ENCODE measurements around the gene SKI. TPM values are rescaled to one million over a fixed set of nuclear protein-coding genes. Genes with fewer than 3 reads are reported as not detected.

The SKI gene
- total and polyA plus RNA-seq, 2 donors (not counting 1 experiment from before 2014, with no cell fraction given), result 14.9 to 74.9 TPM

DNA sequence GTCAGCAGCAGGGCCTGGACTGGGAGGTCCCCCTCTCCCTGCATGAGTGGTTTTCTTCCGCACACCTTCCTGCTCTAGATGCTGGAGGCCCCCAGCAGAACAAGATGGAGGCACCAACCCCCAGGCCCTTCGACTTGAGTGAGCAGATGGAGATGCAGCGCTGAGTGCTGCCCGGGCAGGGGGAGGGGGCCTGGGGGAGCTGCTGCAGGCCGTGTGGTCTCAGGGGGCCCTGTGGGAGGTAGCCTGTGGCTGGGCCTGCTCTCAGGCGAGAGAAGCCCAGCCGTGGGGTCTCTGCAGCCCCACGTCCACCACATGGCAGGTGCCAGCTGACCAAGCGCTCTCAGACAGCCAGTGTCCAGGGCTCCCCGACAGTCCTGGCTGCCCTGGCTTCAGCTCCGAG, 32.3 kb upstream of the SKI start:
- Mint-ChIP-seq H3K4me1 (peaks cover 24% of the 10 kb centered on the region), H3K9me3 (ENCODE audit: insufficient read depth) (no peaks in the 10 kb centered on the region), H3K27ac (peak overlapping the region; percentile 96), H3K4me3 (no peak overlapping the region), H3K27me3 (no peaks in the 10 kb centered on the region)
- 95% methylated on average over 10 of the region's 11 CpGs for WGBS (ENCODE audit: insufficient coverage)
- Histone ChIP-seq H3K27ac (ENCODE audit: low read length in 2 of 2) (peak overlapping the region; percentile 80 to 84), H3K9me3 (ENCODE audit: control extremely low read depth in 1 of 3, control insufficient read depth in 2 of 3, insufficient read depth in 1 of 3, low read length in 2 of 3) (no peaks in the 10 kb centered on the region), H3K36me3 (replicated peaks in 1 of 2; ENCODE audit: control extremely low read depth in 1 of 2, control insufficient read depth in 1 of 2, extremely low read depth in 1 of 2, insufficient read depth in 2 of 2, low read length in 1 of 2) (peaks cover 0 to 6% of the 10 kb centered on the region in 2 experiments), H3K27me3 (replicated peaks in 1 of 4; ENCODE audit: control extremely low read depth in 1 of 4, control insufficient read depth in 3 of 4, insufficient read depth in 4 of 4, low read length in 3 of 4) (no peaks in the 10 kb centered on the region), H3K9ac (ENCODE audit: low read length) (no peak overlapping the region), H2AFZ (ENCODE audit: insufficient read depth, low read depth, low read length, poor library complexity, severe bottlenecking) (peak overlapping the region; percentile 82), H4K20me1 (ENCODE audit: control insufficient read depth, insufficient read depth, low read length, poor library complexity, severe bottlenecking) (peaks cover under 1% of the 10 kb centered on the region), H3K4me2 (replicated peaks; ENCODE audit: low read depth, low read length, poor library complexity, severe bottlenecking) (peak overlapping the region; percentile 96), H3K79me2 (ENCODE audit: control insufficient read depth, insufficient read depth, low read length) (peaks cover 11% of the 10 kb centered on the region), H3K4me3 (ENCODE audit: control extremely low read depth in 1 of 5, extremely low read depth in 1 of 5, insufficient read depth in 1 of 5, low read depth in 2 of 5, low read length in 4 of 5) (no peak overlapping the region), H3K4me1 (ENCODE audit: control insufficient read depth in 2 of 2, insufficient read depth in 2 of 2, low read length in 2 of 2) (peaks cover 31 to 42% of the 10 kb centered on the region in 2 donors)
- no peak for DNase-seq
- ChIA-PET CTCF (interaction anchor here (0.6 to 13.5 kb wide), 19 partner anchors 8 to 403 kb away, joined by 3 to 295 read pairs (median 6); partner anchors contain the start of genes MORN1, PEX10, RER1 and SKI), POLR2A (interaction anchor here (0.5 to 2.3 kb wide), 10 partner anchors 32 to 359 kb away, joined by 3 to 24 read pairs (median 5); partner anchors contain the start of genes MORN1 and RER1)
- TF ChIP-seq, protein P1, sequence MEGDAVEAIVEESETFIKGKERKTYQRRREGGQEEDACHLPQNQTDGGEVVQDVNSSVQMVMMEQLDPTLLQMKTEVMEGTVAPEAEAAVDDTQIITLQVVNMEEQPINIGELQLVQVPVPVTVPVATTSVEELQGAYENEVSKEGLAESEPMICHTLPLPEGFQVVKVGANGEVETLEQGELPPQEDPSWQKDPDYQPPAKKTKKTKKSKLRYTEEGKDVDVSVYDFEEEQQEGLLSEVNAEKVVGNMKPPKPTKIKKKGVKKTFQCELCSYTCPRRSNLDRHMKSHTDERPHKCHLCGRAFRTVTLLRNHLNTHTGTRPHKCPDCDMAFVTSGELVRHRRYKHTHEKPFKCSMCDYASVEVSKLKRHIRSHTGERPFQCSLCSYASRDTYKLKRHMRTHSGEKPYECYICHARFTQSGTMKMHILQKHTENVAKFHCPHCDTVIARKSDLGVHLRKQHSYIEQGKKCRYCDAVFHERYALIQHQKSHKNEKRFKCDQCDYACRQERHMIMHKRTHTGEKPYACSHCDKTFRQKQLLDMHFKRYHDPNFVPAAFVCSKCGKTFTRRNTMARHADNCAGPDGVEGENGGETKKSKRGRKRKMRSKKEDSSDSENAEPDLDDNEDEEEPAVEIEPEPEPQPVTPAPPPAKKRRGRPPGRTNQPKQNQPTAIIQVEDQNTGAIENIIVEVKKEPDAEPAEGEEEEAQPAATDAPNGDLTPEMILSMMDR (IDR thresholded peaks at IDR 0.05), result no peak
- TF ChIP-seq EZH2 (IDR thresholded peaks at IDR 0.05; ENCODE audit: borderline replicate concordance, insufficient read depth, low read depth, low read length, poor library complexity, severe bottlenecking), result no peak
- intact Hi-C loops (cut with micrococcal nuclease), result loop anchor here (1.0 to 10.0 kb wide), 8 partner anchors 10 to 1229 kb away; partner anchors contain the start of genes MORN1, PANK4, PEX10 and RER1
- no peak for ATAC-seq (ENCODE audit: low read depth)

DNA sequence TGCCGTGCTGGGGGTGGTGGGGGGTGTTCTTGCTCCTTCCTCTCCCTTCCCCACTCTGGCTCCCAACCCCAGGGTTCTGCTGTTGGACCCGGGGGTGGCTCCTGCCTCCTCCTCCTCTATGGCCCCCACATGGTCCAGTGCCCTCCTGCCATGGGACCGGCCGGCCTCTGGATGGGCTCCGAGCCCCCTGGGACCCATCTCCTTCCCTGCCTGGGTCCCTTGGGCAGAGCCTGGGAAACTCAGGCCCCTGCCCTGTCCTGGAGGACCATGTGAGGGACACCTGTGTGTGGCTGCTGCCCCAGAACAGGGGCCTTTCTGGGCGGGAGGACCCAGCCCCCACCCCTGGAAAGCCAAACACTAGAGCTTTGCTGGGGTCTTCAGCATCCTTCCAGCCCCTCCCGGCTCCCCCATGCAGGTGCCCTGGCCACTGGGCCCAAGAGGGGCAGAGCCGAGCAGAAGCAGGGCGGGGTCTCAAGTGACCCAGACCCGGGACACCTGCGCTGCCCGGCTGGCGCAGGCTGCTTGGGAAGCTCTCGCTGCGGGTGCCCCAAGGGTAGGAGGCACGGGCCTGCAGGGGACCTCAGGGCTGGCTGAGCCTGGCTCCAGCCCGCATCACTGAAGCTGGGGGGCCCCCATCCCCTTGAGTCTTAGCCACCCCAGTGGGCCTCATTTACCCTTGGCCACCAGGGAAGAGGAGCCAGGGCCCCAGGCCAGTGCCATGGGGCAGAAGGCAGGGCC, 31.0 kb upstream of the SKI start:
- Histone ChIP-seq H2AFZ (ENCODE audit: insufficient read depth, low read depth, low read length, poor library complexity, severe bottlenecking) (no peak overlapping the region), H4K20me1 (ENCODE audit: control insufficient read depth, insufficient read depth, low read length, poor library complexity, severe bottlenecking) (no peaks in the 10 kb centered on the region), H3K27ac (ENCODE audit: low read length in 2 of 2) (peak overlapping the region in 1 of 2 donors; percentile 83), H3K27me3 (replicated peaks in 1 of 4; ENCODE audit: control extremely low read depth in 1 of 4, control insufficient read depth in 3 of 4, insufficient read depth in 4 of 4, low read length in 3 of 4) (no peaks in the 10 kb centered on the region), H3K36me3 (replicated peaks in 1 of 2; ENCODE audit: control extremely low read depth in 1 of 2, control insufficient read depth in 1 of 2, extremely low read depth in 1 of 2, insufficient read depth in 2 of 2, low read length in 1 of 2) (peaks cover 0 to 3% of the 10 kb centered on the region in 2 experiments), H3K4me1 (ENCODE audit: control insufficient read depth in 2 of 2, insufficient read depth in 2 of 2, low read length in 2 of 2) (peaks cover 41 to 54% of the 10 kb centered on the region in 2 donors), H3K9ac (ENCODE audit: low read length) (no peak overlapping the region), H3K4me3 (ENCODE audit: control extremely low read depth in 1 of 5, extremely low read depth in 1 of 5, insufficient read depth in 1 of 5, low read depth in 2 of 5, low read length in 4 of 5) (no peak overlapping the region), H3K4me2 (replicated peaks; ENCODE audit: low read depth, low read length, poor library complexity, severe bottlenecking) (no peak overlapping the region), H3K79me2 (ENCODE audit: control insufficient read depth, insufficient read depth, low read length) (peaks cover 10% of the 10 kb centered on the region), H3K9me3 (ENCODE audit: control extremely low read depth in 1 of 3, control insufficient read depth in 2 of 3, insufficient read depth in 1 of 3, low read length in 2 of 3) (no peaks in the 10 kb centered on the region)
- no peaks in the 10 kb centered on the region for H3K9me3 Mint-ChIP-seq (ENCODE audit: insufficient read depth)
- ChIA-PET CTCF (interaction anchor here (0.7 to 13.5 kb wide), 4 partner anchors 114 to 303 kb away, joined by 3 to 295 read pairs (median 12); no protein-coding TSS in a partner anchor), POLR2A (interaction anchor here (2.3 kb wide), 1 partner anchor 351 kb away, joined by 12 read pairs; no protein-coding TSS in a partner anchor)
- no peak overlapping the region for H3K27ac Mint-ChIP-seq
- no peak overlapping the region for H3K4me3 Mint-ChIP-seq
- H3K4me1 Mint-ChIP-seq, result peaks cover 34% of the 10 kb centered on the region
- intact Hi-C loops (cut with micrococcal nuclease), result loop anchor here (5.0 to 10.0 kb wide), 3 partner anchors 290 to 1228 kb away; no protein-coding TSS in a partner anchor
- DNase-seq, result no peak
- H3K27me3 Mint-ChIP-seq, result no peaks in the 10 kb centered on the region
- TF ChIP-seq, protein P1 (IDR thresholded peaks at IDR 0.05), result no peak
- no peak for TF ChIP-seq EZH2 (IDR thresholded peaks at IDR 0.05; ENCODE audit: borderline replicate concordance, insufficient read depth, low read depth, low read length, poor library complexity, severe bottlenecking)
- WGBS (ENCODE audit: insufficient coverage), result 93% methylated on average over 16 of the region's 17 CpGs
- ATAC-seq (ENCODE audit: low read depth), result no peak

Measured in B cell (primary cell).